H1 (cell line): Measurements from ENCODE around the gene MEF2A. TPM values are rescaled to one million over a fixed set of nuclear protein-coding genes. Genes with fewer than 3 reads are reported as not detected.

Experiments
- ASH2L ChIP-seq: fragments of 200-600, 300-600 bp; sonication (generic); IDR thresholded peaks from one replicate; pipeline ENCODE4 v1.7.1; 2017; ENCODE audit warnings: low read length
- BCL11A ChIP-seq, 2 experiments: IDR thresholded peaks; one replicate each; pipeline ENCODE4 v1.6.1; 2011; ENCODE audit warnings: low read depth in 2 of 2, low read length in 2 of 2, mild to moderate bottlenecking in 2 of 2
- GTF2F1 ChIP-seq: IDR thresholded peaks from 2 replicates; pipeline ENCODE4 v1.6.1; 2012; ENCODE audit warnings: low read depth, low read length, improper control_type of control experiment, borderline replicate concordance
- TAF7 ChIP-seq: optimal IDR thresholded peaks from 2 replicates; pipeline ENCODE3; 2011; ENCODE audit warnings: low read depth, mild to moderate bottlenecking, inconsistent platforms, low read length, moderate library complexity, borderline replicate concordance
- polyA plus RNA-seq, 7 experiments: library from polyadenylated mRNA; depleted of rRNA in 3 of 7; stranded (reverse) in 5 of 7; unstranded in 2 of 7; fragments of >200 nt in 5 of 7; fragments of 200-250 nt in 2 of 7; gene quantifications; 1 replicate in 5 of 7; 2 replicates in 1 of 7; 4 replicates in 1 of 7; pipeline versions ENCODE4 v1.2.1 to v1.2.3, GENCODE V29; 2011 to 2013; ENCODE audit warnings: missing spikeins in 2 of 7, mixed read lengths in 2 of 7
- total RNA-seq: library from RNA; stranded (reverse); fragmentation: NEBNext Ultra II Directional; extraction: Animal tissue kit (Norgen Biotek cat#: 25700); gene quantifications from 2 replicates; pipeline ENCODE4 v1.2.1, GENCODE V29; 2021

The MEF2A gene
- total and polyA plus RNA-seq, 2 of the 8 experiments (the other 6 are each of a cell fraction or from before 2014, with no cell fraction given), result 15.6 to 22.5 TPM

DNA sequence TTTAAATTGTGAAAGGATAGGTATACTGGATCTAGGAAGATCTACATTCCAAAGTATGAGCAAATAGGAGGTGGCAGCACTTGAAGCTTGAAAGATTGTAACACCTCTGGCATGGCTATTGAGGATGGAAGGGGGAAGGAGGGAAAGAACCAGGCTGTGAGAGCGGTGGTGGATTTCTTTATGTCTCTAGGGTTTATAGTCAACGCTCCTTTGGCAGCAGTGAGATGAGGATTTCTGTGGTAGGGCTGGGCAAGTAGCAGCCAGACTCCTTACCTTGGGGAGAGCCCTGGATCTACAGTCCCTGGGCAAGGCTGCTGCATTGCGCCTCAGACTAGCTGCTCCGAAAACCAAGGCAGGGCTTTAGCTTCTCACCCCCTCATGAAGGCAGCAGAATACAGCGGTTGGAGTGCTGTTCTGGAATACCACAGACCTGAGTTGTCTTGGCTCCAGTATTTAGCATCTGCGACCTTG is 53.2 kb downstream of the MEF2A start (continued):
- no peak for TF ChIP-seq GTF2F1
- TF ChIP-seq TAF7, result no peak
- TF ChIP-seq BCL11A (IDR thresholded peaks at IDR 0.05; ENCODE audit: low read depth in 2 of 2, low read length in 2 of 2), result no peak
- no peak for TF ChIP-seq ASH2L
- TF ChIP-seq, all 59 proteins: peak for 2
